Ishikawa (cell line): ENCODE results near the gene ZNHIT3.

ENCODE experiments used
- CEBPB ChIP-seq: IDR thresholded peaks from 2 replicates; pipeline ENCODE4 v1.6.1; 2012
- CREB1 ChIP-seq: IDR thresholded peaks from 2 replicates; pipeline ENCODE4 v1.6.1; 2012; ENCODE audit warnings: low read depth
- EGR1 ChIP-seq: IDR thresholded peaks from 2 replicates; pipeline ENCODE4 v1.6.1; 2012
- EP300 ChIP-seq: IDR thresholded peaks from 2 replicates; pipeline ENCODE4 v1.6.1; 2012; ENCODE audit warnings: borderline replicate concordance
- FOXM1 ChIP-seq: IDR thresholded peaks from 2 replicates; pipeline ENCODE4 v1.6.1; 2012; ENCODE audit warnings: low read depth, borderline replicate concordance
- NFIC ChIP-seq: IDR thresholded peaks from 2 replicates; pipeline ENCODE4 v1.6.1; 2012
- RAD21 ChIP-seq: IDR thresholded peaks from 2 replicates; pipeline ENCODE4 v1.6.1; 2012; ENCODE audit warnings: low read depth
- REST ChIP-seq: IDR thresholded peaks from 2 replicates; pipeline ENCODE4 v1.6.1; 2012; ENCODE audit warnings: low read depth, mild to moderate bottlenecking
- TAF1 ChIP-seq: IDR thresholded peaks from 2 replicates; pipeline ENCODE4 v1.6.1; 2012; ENCODE audit warnings: low read depth, mild to moderate bottlenecking
- TCF12 ChIP-seq: IDR thresholded peaks from 2 replicates; pipeline ENCODE4 v1.6.1; 2012; ENCODE audit warnings: low read depth
- TEAD4 ChIP-seq: IDR thresholded peaks from 2 replicates; pipeline ENCODE4 v1.6.1; 2012
- YY1 ChIP-seq: IDR thresholded peaks from 2 replicates; pipeline ENCODE4 v1.6.1; 2012; ENCODE audit warnings: low read depth
- ZBTB7A ChIP-seq: IDR thresholded peaks from 2 replicates; pipeline ENCODE4 v1.6.1; 2012; ENCODE audit warnings: low read depth
- TF ChIP-seq, protein P1 (sequence below): IDR thresholded peaks from 2 replicates; pipeline ENCODE4 v1.6.1; 2012
- TF ChIP-seq, protein P2 (sequence below): IDR thresholded peaks from 2 replicates; pipeline ENCODE4 v1.6.1; 2012

The ZNHIT3 gene

GRCh38 chr17:36527621-36528250 is 41.3 kb downstream of the ZNHIT3 start:
- TF ChIP-seq ZBTB7A: no peak
- TF ChIP-seq FOXM1: no peak
- TF ChIP-seq REST: no peak
- TF ChIP-seq EGR1: no peak
- TF ChIP-seq CREB1: no peak
- no peak for TF ChIP-seq EP300
- no peak for TF ChIP-seq YY1
- no peak for TF ChIP-seq NFIC
- no peak for TF ChIP-seq TEAD4
- TF ChIP-seq CEBPB: no peak
- TF ChIP-seq, protein P1, sequence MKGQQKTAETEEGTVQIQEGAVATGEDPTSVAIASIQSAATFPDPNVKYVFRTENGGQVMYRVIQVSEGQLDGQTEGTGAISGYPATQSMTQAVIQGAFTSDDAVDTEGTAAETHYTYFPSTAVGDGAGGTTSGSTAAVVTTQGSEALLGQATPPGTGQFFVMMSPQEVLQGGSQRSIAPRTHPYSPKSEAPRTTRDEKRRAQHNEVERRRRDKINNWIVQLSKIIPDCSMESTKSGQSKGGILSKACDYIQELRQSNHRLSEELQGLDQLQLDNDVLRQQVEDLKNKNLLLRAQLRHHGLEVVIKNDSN: no peak
- TF ChIP-seq, protein P2, sequence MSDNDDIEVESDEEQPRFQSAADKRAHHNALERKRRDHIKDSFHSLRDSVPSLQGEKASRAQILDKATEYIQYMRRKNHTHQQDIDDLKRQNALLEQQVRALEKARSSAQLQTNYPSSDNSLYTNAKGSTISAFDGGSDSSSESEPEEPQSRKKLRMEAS: no peak
- no peak for TF ChIP-seq TCF12
- no peak for TF ChIP-seq TAF1
- no peak for TF ChIP-seq RAD21

- TF ChIP-seq RAD21 (no peak), EP300 (no peak), TEAD4 (no peak), CEBPB (no peak), EGR1 (no peak), FOXM1 (no peak), REST (no peak), YY1 (no peak), ZBTB7A (no peak), CREB1 (no peak), TAF1 (no peak), NFIC (no peak), TCF12 (no peak)
- TF ChIP-seq, protein P2: no peak
- TF ChIP-seq, protein P1: no peak
Measured at GRCh38 chr17:36529121-36529520, 42.6 kb downstream of the ZNHIT3 start.

DNA sequence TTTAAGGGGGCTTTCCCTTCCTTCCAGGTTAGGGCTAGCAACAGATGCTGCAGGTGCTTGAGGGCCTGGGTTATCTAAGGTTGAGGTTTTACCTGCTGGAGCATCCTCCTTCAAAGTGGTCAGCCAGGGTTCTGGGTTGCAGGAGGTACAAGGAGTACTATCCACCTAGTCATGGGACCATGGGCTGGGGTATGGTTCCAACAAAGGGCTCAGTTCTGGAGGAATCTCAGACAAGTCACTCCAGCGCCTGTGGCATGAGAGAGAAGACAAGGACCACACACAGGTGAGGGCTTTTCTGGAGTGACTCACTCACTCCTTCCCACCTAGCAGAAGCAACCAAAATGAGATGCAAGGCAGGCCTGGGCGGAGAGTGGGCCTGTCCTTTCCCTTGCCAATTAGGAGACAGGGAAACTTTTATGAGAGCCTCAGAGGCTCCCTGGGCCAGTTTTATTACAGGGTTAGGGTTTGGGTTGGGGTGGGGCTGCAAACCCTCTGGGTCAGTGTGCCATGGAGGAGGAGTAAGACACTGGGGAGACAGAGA is 46.0 kb downstream of the ZNHIT3 start:
- TF ChIP-seq, protein P2: no peak
- TF ChIP-seq CREB1: no peak
- no peak for TF ChIP-seq EGR1
- no peak for TF ChIP-seq TCF12
- no peak for TF ChIP-seq YY1
- no peak for TF ChIP-seq RAD21
- TF ChIP-seq, protein P1: no peak
- no peak for TF ChIP-seq REST
- no peak for TF ChIP-seq FOXM1
- TF ChIP-seq TEAD4: no peak
- no peak for TF ChIP-seq EP300
- TF ChIP-seq TAF1: no peak
- TF ChIP-seq CEBPB: no peak
- no peak for TF ChIP-seq NFIC
- no peak for TF ChIP-seq ZBTB7A
